ENCODE measurements around the gene GPR153. TPM values are rescaled to one million over a fixed set of nuclear protein-coding genes. Genes with fewer than 3 reads are reported as not detected.

GPR153 gene
- total and polyA plus RNA-seq, 2 of the 13 experiments (the other 11 are each of a cell fraction or from before 2014, with no cell fraction given): 0.22 to 0.31 TPM

DNA sequence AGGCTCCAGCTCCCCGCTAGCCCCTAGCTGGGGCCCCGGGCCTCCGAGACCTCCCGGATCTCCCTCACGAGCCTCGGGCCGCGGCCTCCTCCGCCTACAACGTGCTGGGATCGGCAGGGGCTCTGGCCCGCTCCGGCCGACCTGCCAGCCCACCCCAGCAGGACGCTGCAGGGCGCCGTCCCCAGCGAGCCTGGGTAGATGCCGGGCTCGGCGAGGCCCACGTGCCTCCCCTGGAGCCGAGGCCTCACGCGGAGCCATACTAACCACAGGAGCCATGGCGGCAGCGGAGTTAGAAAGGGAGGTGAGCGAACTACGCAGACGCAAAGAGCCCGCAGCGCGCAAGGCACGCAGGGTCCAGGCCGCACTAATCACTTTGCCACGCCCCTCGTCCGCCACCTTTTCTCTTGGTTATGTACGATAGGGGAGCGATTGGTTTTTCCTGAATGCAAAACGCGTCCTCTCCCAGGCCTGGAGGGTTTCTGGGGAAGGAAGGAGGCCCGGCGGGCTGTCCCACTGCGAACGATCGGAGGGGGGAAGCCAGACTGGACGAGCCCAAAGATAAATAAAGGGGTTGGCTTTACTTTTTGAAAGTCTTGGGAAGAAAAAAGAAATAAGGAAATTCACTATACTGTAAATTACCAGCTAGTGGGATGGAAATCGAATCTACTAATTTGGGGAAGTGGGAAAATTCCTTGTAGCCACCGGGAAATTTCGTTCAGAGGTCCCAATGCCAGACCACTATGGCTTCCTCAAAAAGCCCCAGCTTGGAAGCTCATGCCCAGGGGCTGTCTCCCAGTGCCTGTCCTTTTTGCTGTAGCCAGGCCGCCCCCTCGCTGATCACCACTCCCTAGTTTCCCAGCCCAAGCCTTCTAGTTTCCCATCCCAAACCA is 61.4 kb downstream of the GPR153 start, which contains the start of gene RPL22 (continued):
- TF ChIP-seq, protein P1, sequence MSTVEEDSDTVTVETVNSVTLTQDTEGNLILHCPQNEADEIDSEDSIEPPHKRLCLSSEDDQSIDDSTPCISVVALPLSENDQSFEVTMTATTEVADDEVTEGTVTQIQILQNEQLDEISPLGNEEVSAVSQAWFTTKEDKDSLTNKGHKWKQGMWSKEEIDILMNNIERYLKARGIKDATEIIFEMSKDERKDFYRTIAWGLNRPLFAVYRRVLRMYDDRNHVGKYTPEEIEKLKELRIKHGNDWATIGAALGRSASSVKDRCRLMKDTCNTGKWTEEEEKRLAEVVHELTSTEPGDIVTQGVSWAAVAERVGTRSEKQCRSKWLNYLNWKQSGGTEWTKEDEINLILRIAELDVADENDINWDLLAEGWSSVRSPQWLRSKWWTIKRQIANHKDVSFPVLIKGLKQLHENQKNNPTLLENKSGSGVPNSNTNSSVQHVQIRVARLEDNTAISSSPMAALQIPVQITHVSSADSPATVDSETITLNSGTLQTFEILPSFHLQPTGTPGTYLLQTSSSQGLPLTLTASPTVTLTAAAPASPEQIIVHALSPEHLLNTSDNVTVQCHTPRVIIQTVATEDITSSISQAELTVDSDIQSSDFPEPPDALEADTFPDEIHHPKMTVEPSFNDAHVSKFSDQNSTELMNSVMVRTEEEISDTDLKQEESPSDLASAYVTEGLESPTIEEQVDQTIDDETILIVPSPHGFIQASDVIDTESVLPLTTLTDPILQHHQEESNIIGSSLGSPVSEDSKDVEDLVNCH (CRISPR knock-in tag; IDR thresholded peaks at IDR 0.05): no peak
- TF ChIP-seq ZNF382 (CRISPR knock-in tag; IDR thresholded peaks at IDR 0.05; ENCODE audit: borderline replicate concordance) (no peak), EZH2 (conservative IDR thresholded peaks at IDR 0.05; ENCODE audit: low read depth, low read length) (no peak), IRF2 (CRISPR knock-in tag; IDR thresholded peaks at IDR 0.05) (peak; percentile 90), KLF15 (CRISPR knock-in tag; IDR thresholded peaks at IDR 0.05; ENCODE audit: borderline replicate concordance) (peak; percentile 68; the same call in 1 of the 2 replicates), CHD4 (IDR thresholded peaks at IDR 0.05; ENCODE audit: borderline replicate concordance, low read length) (no peak), ARNTL (CRISPR knock-in tag; IDR thresholded peaks at IDR 0.05) (peak; percentile 66; the same call in 1 of the 2 replicates), BCL6 (CRISPR knock-in tag; IDR thresholded peaks at IDR 0.05) (peak; percentile 77), ZNF572 (CRISPR knock-in tag; IDR thresholded peaks at IDR 0.05) (0 out of 2 replicates have a peak, but pooled peaks have one; percentile 39), MTF2 (CRISPR knock-in tag; IDR thresholded peaks at IDR 0.05; ENCODE audit: borderline replicate concordance) (no peak), SPEN (CRISPR knock-in tag; IDR thresholded peaks at IDR 0.05; ENCODE audit: low read depth) (peak; percentile 97), FOXA1 (IDR thresholded peaks at IDR 0.05) (no peak), FOXA1 (CRISPR knock-in tag; IDR thresholded peaks at IDR 0.05) (peak; percentile 81), CENPT (CRISPR knock-in tag; IDR thresholded peaks at IDR 0.05; ENCODE audit: low read depth) (peak; percentile 62; the same call in 1 of the 2 replicates), ZNF326 (CRISPR knock-in tag; IDR thresholded peaks at IDR 0.05; ENCODE audit: borderline replicate concordance) (no peak; the same call in 1 of the 2 replicates)
- TF ChIP-seq, protein P2, sequence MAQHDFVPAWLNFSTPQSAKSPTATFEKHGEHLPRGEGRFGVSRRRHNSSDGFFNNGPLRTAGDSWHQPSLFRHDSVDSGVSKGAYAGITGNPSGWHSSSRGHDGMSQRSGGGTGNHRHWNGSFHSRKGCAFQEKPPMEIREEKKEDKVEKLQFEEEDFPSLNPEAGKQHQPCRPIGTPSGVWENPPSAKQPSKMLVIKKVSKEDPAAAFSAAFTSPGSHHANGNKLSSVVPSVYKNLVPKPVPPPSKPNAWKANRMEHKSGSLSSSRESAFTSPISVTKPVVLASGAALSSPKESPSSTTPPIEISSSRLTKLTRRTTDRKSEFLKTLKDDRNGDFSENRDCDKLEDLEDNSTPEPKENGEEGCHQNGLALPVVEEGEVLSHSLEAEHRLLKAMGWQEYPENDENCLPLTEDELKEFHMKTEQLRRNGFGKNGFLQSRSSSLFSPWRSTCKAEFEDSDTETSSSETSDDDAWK (CRISPR knock-in tag; IDR thresholded peaks at IDR 0.05): no peak
- TF ChIP-seq, protein P3, sequence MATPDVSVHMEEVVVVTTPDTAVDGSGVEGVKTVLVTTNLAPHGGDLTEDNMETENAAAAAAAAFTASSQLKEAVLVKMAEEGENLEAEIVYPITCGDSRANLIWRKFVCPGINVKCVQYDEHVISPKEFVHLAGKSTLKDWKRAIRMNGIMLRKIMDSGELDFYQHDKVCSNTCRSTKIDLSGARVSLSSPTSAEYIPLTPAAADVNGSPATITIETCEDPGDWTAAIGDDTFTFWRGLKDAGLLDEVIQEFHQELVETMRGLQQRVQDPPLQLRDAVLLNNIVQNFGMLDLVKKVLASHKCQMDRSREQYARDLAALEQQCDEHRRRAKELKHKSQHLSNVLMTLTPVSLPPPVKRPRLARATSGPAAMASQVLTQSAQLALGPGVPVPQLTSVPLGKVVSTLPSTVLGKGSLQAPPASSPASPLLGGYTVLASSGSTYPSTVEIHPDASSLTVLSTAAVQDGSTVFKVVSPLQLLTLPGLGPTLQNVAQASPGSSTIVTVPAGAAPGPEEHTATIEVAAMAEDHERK (CRISPR knock-in tag; IDR thresholded peaks at IDR 0.05; ENCODE audit: low read depth): peak; percentile 95
- TF ChIP-seq, protein P4, sequence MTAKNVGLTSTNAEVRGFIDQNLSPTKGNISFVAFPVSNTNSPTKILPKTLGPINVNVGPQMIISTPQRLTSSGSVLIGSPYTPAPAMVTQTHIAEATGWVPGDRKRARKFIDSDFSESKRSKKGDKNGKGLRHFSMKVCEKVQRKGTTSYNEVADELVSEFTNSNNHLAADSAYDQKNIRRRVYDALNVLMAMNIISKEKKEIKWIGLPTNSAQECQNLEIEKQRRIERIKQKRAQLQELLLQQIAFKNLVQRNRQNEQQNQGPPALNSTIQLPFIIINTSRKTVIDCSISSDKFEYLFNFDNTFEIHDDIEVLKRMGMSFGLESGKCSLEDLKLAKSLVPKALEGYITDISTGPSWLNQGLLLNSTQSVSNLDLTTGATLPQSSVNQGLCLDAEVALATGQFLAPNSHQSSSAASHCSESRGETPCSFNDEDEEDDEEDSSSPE (CRISPR knock-in tag; IDR thresholded peaks at IDR 0.05): peak; percentile 61; the same call in 1 of the 2 replicates
- TF ChIP-seq, protein P5, sequence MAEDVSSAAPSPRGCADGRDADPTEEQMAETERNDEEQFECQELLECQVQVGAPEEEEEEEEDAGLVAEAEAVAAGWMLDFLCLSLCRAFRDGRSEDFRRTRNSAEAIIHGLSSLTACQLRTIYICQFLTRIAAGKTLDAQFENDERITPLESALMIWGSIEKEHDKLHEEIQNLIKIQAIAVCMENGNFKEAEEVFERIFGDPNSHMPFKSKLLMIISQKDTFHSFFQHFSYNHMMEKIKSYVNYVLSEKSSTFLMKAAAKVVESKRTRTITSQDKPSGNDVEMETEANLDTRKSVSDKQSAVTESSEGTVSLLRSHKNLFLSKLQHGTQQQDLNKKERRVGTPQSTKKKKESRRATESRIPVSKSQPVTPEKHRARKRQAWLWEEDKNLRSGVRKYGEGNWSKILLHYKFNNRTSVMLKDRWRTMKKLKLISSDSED (CRISPR knock-in tag; IDR thresholded peaks at IDR 0.05): 0 out of 2 replicates have a peak, but pooled peaks have one; percentile 61
- TF ChIP-seq, protein P6, sequence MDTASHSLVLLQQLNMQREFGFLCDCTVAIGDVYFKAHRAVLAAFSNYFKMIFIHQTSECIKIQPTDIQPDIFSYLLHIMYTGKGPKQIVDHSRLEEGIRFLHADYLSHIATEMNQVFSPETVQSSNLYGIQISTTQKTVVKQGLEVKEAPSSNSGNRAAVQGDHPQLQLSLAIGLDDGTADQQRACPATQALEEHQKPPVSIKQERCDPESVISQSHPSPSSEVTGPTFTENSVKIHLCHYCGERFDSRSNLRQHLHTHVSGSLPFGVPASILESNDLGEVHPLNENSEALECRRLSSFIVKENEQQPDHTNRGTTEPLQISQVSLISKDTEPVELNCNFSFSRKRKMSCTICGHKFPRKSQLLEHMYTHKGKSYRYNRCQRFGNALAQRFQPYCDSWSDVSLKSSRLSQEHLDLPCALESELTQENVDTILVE (CRISPR knock-in tag; IDR thresholded peaks at IDR 0.05): no peak; the same call in none of the 2 replicates

All from HepG2 (cell line).